Measurements from ENCODE around the gene NEK11.

GRCh38 chr3:131304890-131305289, 278.2 kb downstream of the NEK11 start:
- TF ChIP-seq CTCF (IDR thresholded peaks at IDR 0.05; ENCODE audit: poor library complexity, severe bottlenecking) (no peak), MXI1 (conservative IDR thresholded peaks at IDR 0.05; ENCODE audit: poor library complexity, severe bottlenecking) (no peak), EZH2 (IDR thresholded peaks at IDR 0.05; ENCODE audit: borderline replicate concordance, insufficient read depth, low read length, poor library complexity, severe bottlenecking) (no peak), POLR2AphosphoS5 (IDR thresholded peaks at IDR 0.05) (no peak)
